KMS-11 (cell line): ENCODE data around the gene ZNF668.
"Not testable (repeated sequence)": the region's sequence is repeated elsewhere in the genome, so short reads cannot be mapped to it uniquely, and the experiment has no call there.

Source experiments
- H2AFZ ChIP-seq: fragments of 200-600 bp; sonication (generic); 2 replicates; pipeline ENCODE4 v1.6.1; 2016; ENCODE audit warnings: antibody characterized with exemption, mixed run types, low read depth
- H3K27ac ChIP-seq: fragments of 200-600 bp; sonication (generic); 2 replicates; pipeline ENCODE4 v1.6.1; 2016; ENCODE audit warnings: mild to moderate bottlenecking, mixed run types
- H3K27me3 ChIP-seq: fragments of 200-600 bp; sonication (generic); 2 replicates; pipeline ENCODE4 v1.6.1; 2017; ENCODE audit warnings: mild to moderate bottlenecking, low read depth, mixed run types, moderate library complexity; ENCODE audit not compliant: insufficient read depth
- H3K36me3 ChIP-seq: fragments of 200-600 bp; sonication (generic); 2 replicates; pipeline ENCODE4 v1.6.1; 2017; ENCODE audit warnings: mild to moderate bottlenecking, mixed run types; ENCODE audit not compliant: insufficient read depth
- H3K4me1 ChIP-seq: fragments of 200-600 bp; sonication (generic); 2 replicates; pipeline ENCODE4 v1.6.1; 2016; ENCODE audit warnings: mild to moderate bottlenecking, low read depth, mixed run types; ENCODE audit not compliant: poor library complexity, severe bottlenecking
- H3K4me2 ChIP-seq: fragments of 200-600 bp; sonication (generic); 2 replicates; pipeline ENCODE4 v1.7.0; 2016; ENCODE audit warnings: mild to moderate bottlenecking, mixed run types
- H3K4me3 ChIP-seq: fragments of 200-600 bp; sonication (generic); IDR thresholded peaks from 2 replicates; pipeline ENCODE4 v1.6.1; 2017; ENCODE audit warnings: low read depth, low read length, mixed read lengths; ENCODE audit not compliant: insufficient read depth
- H3K79me2 ChIP-seq: fragments of 200-600 bp; sonication (generic); 2 replicates; pipeline ENCODE4 v1.6.1; 2016; ENCODE audit warnings: low read depth, mixed run types; ENCODE audit not compliant: insufficient read depth
- H3K9ac ChIP-seq: fragments of 200-600 bp; sonication (generic); 2 replicates; pipeline ENCODE4 v1.6.1; 2016; ENCODE audit warnings: mild to moderate bottlenecking, mixed run types
- H4K20me1 ChIP-seq: fragments of 200-600 bp; sonication (generic); 2 replicates; pipeline ENCODE4 v1.6.1; 2016; ENCODE audit warnings: mild to moderate bottlenecking, mixed run types; ENCODE audit not compliant: insufficient read depth
- CTCF ChIP-seq: fragments of 200-600 bp; sonication (generic); conservative IDR thresholded peaks from 2 replicates; pipeline ENCODE4 v1.6.1; 2017; ENCODE audit warnings: low read depth, mild to moderate bottlenecking, antibody characterized with exemption, low read length, moderate library complexity, mixed read lengths

The ZNF668 gene

GRCh38 chr16:31020536-31020935, 53.5 kb downstream of the ZNF668 start:
- Histone ChIP-seq H3K27me3 (no peaks in the 10 kb centered on the region), H3K36me3 (no peaks in the 10 kb centered on the region), H3K27ac (no peak overlapping the region), H3K9ac (no peak overlapping the region), H3K4me2 (no peak overlapping the region), H3K4me1 (peaks cover 3% of the 10 kb centered on the region), H3K79me2 (no peaks in the 10 kb centered on the region), H3K4me3 (no peak overlapping the region), H4K20me1 (no peaks in the 10 kb centered on the region), H2AFZ (no peak overlapping the region)
- no peak for TF ChIP-seq CTCF

GRCh38 chr16:31017756-31018155, 56.3 kb downstream of the ZNF668 start:
- H3K27ac ChIP-seq, H4K20me1 ChIP-seq: not testable (repeated sequence)

GRCh38 chr16:31016018-31016417, 58.0 kb downstream of the ZNF668 start:
- no peak overlapping the region for H3K4me3 ChIP-seq
- no peak overlapping the region for H3K9ac ChIP-seq
- no peak overlapping the region for H2AFZ ChIP-seq
- no peaks in the 10 kb centered on the region for H3K4me1 ChIP-seq
- H3K4me2 ChIP-seq, result no peak overlapping the region
- H4K20me1 ChIP-seq, result no peaks in the 10 kb centered on the region
- no peaks in the 10 kb centered on the region for H3K79me2 ChIP-seq
- no peak overlapping the region for H3K27ac ChIP-seq
- no peak for TF ChIP-seq CTCF
- H3K36me3 ChIP-seq, result no peaks in the 10 kb centered on the region
- peaks cover 34% of the 10 kb centered on the region; the same call in 1 of the 2 replicates for H3K27me3 ChIP-seq

More at GRCh38 chr16:31017756-31018155, 56.3 kb downstream of the ZNF668 start:
- H3K27me3 ChIP-seq, result peaks cover 19% of the 10 kb centered on the region; the same call in 1 of the 2 replicates
- H3K36me3 ChIP-seq, H3K4me1 ChIP-seq, H3K4me3 ChIP-seq, H3K79me2 ChIP-seq, H2AFZ ChIP-seq, H3K9ac ChIP-seq, H3K4me2 ChIP-seq: not testable (repeated sequence)

GRCh38 chr16:31013292-31013691, 60.7 kb downstream of the ZNF668 start:
- not testable (repeated sequence) for H3K36me3 ChIP-seq, H3K27ac ChIP-seq, H3K4me1 ChIP-seq, H3K9ac ChIP-seq, H3K4me3 ChIP-seq, H4K20me1 ChIP-seq, H3K79me2 ChIP-seq, H2AFZ ChIP-seq, H3K4me2 ChIP-seq
- peaks cover 52% of the 10 kb centered on the region; the same call in 1 of the 2 replicates for H3K27me3 ChIP-seq

- H3K4me1 ChIP-seq, H3K9ac ChIP-seq, H3K27ac ChIP-seq, H3K79me2 ChIP-seq, H3K4me2 ChIP-seq, H2AFZ ChIP-seq, H3K36me3 ChIP-seq, H4K20me1 ChIP-seq, H3K4me3 ChIP-seq: not testable (repeated sequence)
- peaks cover 64% of the 10 kb centered on the region for H3K27me3 ChIP-seq
Observed at GRCh38 chr16:31011815-31012214, 62.2 kb downstream of the ZNF668 start.
